Activated naive CD4-positive, alpha-beta T cell treated with anti-CD3 and anti-CD28 coated beads, Interleukin-2, amount 50 U/mL, for 72 hours (primary cell): ENCODE measurements around the gene CAMTA1. TPM values are rescaled to one million over a fixed set of nuclear protein-coding genes. Genes with fewer than 3 reads are reported as not detected.
"Not testable (repeated sequence)": the region's sequence is repeated elsewhere in the genome, so short reads cannot be mapped to it uniquely, and the experiment has no call there.

Experiments
- ATAC-seq, 2 donors: fragments of 150-1000 bp; cut with Tn5 transposase; 2 replicates each; pipeline ENCODE4 v1.10.0; 2021; ENCODE audit warnings: mild to moderate bottlenecking in 2 of 2, moderate library complexity in 2 of 2
- DNase-seq, 2 donors: peaks; one replicate each; pipeline ENCODE4 v3.0.0; 2021 to 2022; ENCODE audit warnings: low spot score in 2 of 2
- H3K27ac Mint-ChIP-seq, 2 donors: one replicate each; pipeline ENCODE4 v1.8.0; 2022; ENCODE audit warnings: mild to moderate bottlenecking in 2 of 2, mixed read lengths in 2 of 2
- H3K36me3 Mint-ChIP-seq, 2 donors: one replicate each; pipeline ENCODE4 v1.8.0; 2022; ENCODE audit warnings: mixed read lengths in 2 of 2
- H3K9me3 Mint-ChIP-seq, 2 donors: one replicate each; pipeline ENCODE4 v1.8.0; 2022; ENCODE audit warnings: mixed read lengths in 2 of 2
- total RNA-seq, 2 donors: library from RNA; stranded (reverse); gene quantifications; one replicate each; pipeline ENCODE4 v1.2.3, GENCODE V29; 2022

The CAMTA1 gene
- total RNA-seq, 2 donors from 2014 or later: 50.4 to 76.4 TPM

DNA sequence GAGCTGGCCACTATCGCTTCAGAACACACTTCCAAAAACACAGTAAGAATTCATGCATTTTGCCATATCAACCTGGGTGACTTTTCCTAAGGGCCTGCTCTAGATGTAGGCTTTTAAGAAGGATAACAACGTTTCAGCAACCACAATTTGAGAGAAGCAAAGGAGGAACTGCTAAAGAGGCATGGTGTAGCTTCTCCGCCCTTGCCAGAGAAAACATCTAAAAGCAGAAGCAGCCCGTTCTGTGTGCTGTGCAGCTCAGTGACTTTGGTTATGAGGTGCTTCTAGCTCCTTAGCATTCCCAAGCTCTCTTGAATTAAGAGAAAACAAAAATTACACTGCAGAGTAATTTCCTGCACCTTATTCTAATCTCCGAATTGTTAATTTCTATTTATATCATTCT lies 1001.5 kb downstream of the CAMTA1 start:
- H3K36me3 Mint-ChIP-seq: peaks cover 22 to 30% of the 10 kb centered on the region in 2 donors
- ATAC-seq (no peak), DNase-seq (no peak)
- no peak overlapping the region for H3K27ac Mint-ChIP-seq
- H3K9me3 Mint-ChIP-seq: peaks cover 8 to 19% of the 10 kb centered on the region in 2 donors

- Mint-ChIP-seq H3K9me3 (peaks cover 8 to 22% of the 10 kb centered on the region in 2 donors), H3K36me3 (peaks cover 25 to 35% of the 10 kb centered on the region in 2 donors), H3K27ac (no peak overlapping the region)
- DNase-seq: no peak
- ATAC-seq: no peak
Measured at GRCh38 chr1:7789828-7790227, 1004.6 kb downstream of the CAMTA1 start.

GRCh38 chr1:7791027-7791426 lies 1005.8 kb downstream of the CAMTA1 start:
- peaks cover 8 to 22% of the 10 kb centered on the region in 2 donors for H3K9me3 Mint-ChIP-seq
- not testable (repeated sequence) for DNase-seq, H3K27ac Mint-ChIP-seq, ATAC-seq
- H3K36me3 Mint-ChIP-seq: peaks cover 25 to 35% of the 10 kb centered on the region in 2 donors

DNA sequence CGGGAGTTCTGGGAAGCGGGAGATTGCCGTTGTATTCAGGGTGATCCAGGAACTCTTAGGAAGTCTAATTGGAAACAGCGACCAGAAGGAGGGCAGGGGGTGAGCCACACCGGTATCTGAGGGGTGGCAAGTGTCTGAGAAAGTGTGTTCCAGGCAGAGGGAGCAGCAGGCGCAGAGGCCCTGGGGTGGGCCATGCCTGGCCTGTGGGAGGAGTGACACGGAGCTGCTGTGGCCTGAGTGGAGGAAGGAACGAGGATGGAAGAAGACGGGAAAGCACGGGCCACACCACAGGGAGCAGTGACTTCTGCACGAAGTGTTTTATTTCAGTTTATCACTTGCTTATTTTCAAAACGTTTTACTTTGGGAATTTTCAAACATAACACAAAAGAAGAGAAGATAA lies 1010.2 kb downstream of the CAMTA1 start:
- ATAC-seq (no peak), DNase-seq (no peak)
- Mint-ChIP-seq H3K27ac (no peak overlapping the region), H3K9me3 (peaks cover 3 to 10% of the 10 kb centered on the region in 2 donors), H3K36me3 (peaks cover 12 to 19% of the 10 kb centered on the region in 2 donors)

GRCh38 chr1:7805460-7805859 lies 1020.2 kb downstream of the CAMTA1 start:
- Mint-ChIP-seq H3K9me3 (no peaks in the 10 kb centered on the region), H3K36me3 (peaks cover 0 to 5% of the 10 kb centered on the region in 2 donors), H3K27ac (no peak overlapping the region)
- ATAC-seq (no peak), DNase-seq (no peak)

DNA sequence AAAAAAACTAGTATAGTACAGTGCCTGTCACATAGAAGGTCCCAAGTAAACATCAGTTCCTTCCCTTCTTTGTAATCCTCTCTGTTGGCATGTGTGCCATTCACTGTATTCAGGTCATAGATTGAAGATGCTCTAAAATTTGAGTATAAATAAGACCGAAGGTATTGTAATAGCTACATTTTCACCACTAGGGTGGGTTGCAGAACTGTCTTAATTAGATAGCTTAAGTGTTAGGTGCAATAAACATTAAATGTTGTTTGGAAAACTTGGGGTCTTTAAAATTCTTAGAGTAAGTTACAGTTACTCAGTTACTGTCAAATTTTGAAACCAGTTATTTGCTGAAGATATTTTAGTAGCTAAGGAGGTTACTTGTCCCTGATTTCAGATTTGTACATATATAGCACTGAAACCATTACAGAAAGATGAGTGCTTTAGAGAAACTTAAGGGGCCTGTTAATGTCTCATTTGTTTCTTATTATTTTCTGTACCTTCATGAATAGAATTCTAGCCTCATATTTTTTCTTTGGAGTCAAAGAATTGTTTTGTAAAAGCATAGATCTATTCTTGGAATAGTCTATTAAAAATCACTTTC lies 1023.1 kb downstream of the CAMTA1 start:
- DNase-seq (no peak), ATAC-seq (peak in 1 of 2 donors; percentile 48)
- H3K36me3 Mint-ChIP-seq: peaks cover 7 to 12% of the 10 kb centered on the region in 2 donors
- H3K9me3 Mint-ChIP-seq: peaks cover 6% of the 10 kb centered on the region in 2 donors
- no peak overlapping the region for H3K27ac Mint-ChIP-seq

DNA sequence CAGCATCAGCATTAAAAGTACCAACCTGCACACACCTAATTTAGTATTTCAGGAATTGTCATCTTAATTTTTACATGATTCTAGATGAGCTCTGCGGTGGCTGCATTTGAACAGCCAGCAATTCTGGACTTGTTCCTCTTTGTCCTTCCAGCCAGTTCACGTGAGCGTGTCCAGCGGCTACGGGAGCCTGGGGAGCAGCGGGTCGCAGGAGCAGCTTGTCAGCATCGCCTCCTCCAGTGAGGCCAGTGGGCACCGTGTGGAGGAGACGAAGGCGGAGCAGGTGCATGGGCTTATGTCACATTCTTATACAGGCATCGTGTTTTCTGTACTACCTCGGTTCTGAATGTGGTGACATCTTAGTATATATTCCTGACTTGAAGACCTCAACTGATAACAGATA lies 1024.5 kb downstream of the CAMTA1 start:
- Mint-ChIP-seq H3K9me3 (peaks cover 14 to 15% of the 10 kb centered on the region in 2 donors), H3K36me3 (peaks cover 18 to 22% of the 10 kb centered on the region in 2 donors), H3K27ac (no peak overlapping the region)
- DNase-seq (no peak), ATAC-seq (no peak)

GRCh38 chr1:7810395-7810794 lies 1025.1 kb downstream of the CAMTA1 start:
- Mint-ChIP-seq H3K36me3 (peaks cover 16 to 21% of the 10 kb centered on the region in 2 donors), H3K9me3 (peaks cover 15 to 18% of the 10 kb centered on the region in 2 donors), H3K27ac (no peak overlapping the region)
- ATAC-seq: peak; percentile 28 to 64
- DNase-seq: no peak

GRCh38 chr1:7811476-7811875 lies 1026.2 kb downstream of the CAMTA1 start:
- Mint-ChIP-seq H3K27ac (no peak overlapping the region), H3K9me3 (peaks cover 15 to 19% of the 10 kb centered on the region in 2 donors), H3K36me3 (peaks cover 16 to 22% of the 10 kb centered on the region in 2 donors)
- DNase-seq (no peak), ATAC-seq (no peak)

DNA sequence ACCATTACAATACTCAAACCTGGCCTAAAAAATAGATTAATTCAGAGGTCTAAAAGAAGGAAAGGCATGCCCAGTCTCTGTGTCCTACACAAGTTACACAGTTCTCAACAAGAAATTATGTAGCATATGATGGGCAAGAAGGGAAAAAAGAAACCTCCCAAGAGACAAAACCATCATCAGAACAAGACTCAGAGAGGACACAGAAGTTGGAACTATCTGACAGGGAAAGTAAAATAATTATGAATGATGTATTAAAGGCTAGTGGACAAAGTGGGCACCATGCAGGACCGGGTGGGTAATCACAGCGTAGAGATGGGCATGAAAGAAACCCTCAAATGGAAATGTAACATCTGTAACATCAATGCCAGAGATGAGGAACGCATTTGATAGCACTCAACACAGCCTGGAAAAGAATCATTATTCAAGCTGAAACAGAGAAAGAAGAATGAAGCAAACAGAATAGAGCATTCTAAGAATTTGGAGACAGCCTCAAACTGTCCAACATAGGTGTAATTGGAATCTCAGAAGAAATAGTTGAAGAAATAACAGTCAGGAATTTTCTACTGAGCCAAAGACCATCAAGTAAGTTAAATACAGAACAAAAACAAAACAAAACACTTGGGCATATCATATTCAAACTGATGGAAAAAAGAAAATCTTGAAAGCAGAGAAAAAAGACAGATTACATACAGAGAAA lies 1028.6 kb downstream of the CAMTA1 start:
- H3K9me3 Mint-ChIP-seq: peaks cover 15 to 19% of the 10 kb centered on the region in 2 donors
- H3K27ac Mint-ChIP-seq: no peak overlapping the region
- no peak for ATAC-seq
- no peak for DNase-seq
- peaks cover 16 to 22% of the 10 kb centered on the region in 2 donors for H3K36me3 Mint-ChIP-seq

Other genes with a start within 250 kb of the CAMTA1 start
- gene NOL9, start 230.9 kb upstream of the CAMTA1 start, total RNA-seq: 10 to 100 TPM; 37.5 to 42.1 TPM
- not detected for gene TAS1R1, start 230.1 kb upstream of the CAMTA1 start, total RNA-seq
- gene ZBTB48, start 205.5 kb upstream of the CAMTA1 start, total RNA-seq: 10 to 100 TPM; 22.8 to 25.8 TPM
- gene KLHL21, start 182.6 kb upstream of the CAMTA1 start, total RNA-seq: 10 to 100 TPM; 22.9 to 38.9 TPM
- 10 to 100 TPM; 15.5 to 33.4 TPM for gene PHF13, start 171.7 kb upstream of the CAMTA1 start, total RNA-seq
- gene THAP3, start 160.6 kb upstream of the CAMTA1 start, total RNA-seq: 10 to 100 TPM; 20.2 to 52.6 TPM
- 10 to 100 TPM; 23.4 to 61.3 TPM for gene DNAJC11, start 83.6 kb upstream of the CAMTA1 start, total RNA-seq